GM19328 (cell line): Measurements from ENCODE around the gene C19orf81.

Source experiments
- ATAC-seq: cut with Tn5 transposase; IDR thresholded peaks from one replicate; pipeline ENCODE4 v1.9.1; 2021; ENCODE audit warnings: mild to moderate bottlenecking, moderate library complexity; ENCODE audit not compliant: unreplicated experiment

C19orf81 gene

DNA sequence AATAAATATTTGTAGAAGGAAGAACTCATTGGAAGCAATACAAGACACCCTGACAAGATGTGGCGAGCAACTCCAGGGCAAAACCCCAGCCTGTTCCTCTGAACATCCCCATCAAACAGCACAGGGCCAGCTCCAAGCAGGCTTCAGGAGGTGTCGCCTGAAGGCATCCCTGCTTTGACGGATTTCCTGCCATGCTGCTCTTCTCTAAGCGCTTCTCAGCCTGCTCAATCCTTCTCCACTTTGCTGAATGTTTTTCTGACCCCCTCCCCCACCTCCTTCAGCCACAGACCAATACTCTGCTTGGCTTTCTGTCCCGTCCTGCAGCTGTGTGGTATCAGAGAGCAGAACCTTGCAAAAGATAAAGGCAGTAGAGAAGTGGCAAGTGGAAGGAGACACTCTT is 28.4 kb downstream of the C19orf81 start:
- no peak for ATAC-seq

- no peak for ATAC-seq
These were observed 29.1 kb downstream of the C19orf81 start for GRCh38 chr19:50678323-50678722.

DNA sequence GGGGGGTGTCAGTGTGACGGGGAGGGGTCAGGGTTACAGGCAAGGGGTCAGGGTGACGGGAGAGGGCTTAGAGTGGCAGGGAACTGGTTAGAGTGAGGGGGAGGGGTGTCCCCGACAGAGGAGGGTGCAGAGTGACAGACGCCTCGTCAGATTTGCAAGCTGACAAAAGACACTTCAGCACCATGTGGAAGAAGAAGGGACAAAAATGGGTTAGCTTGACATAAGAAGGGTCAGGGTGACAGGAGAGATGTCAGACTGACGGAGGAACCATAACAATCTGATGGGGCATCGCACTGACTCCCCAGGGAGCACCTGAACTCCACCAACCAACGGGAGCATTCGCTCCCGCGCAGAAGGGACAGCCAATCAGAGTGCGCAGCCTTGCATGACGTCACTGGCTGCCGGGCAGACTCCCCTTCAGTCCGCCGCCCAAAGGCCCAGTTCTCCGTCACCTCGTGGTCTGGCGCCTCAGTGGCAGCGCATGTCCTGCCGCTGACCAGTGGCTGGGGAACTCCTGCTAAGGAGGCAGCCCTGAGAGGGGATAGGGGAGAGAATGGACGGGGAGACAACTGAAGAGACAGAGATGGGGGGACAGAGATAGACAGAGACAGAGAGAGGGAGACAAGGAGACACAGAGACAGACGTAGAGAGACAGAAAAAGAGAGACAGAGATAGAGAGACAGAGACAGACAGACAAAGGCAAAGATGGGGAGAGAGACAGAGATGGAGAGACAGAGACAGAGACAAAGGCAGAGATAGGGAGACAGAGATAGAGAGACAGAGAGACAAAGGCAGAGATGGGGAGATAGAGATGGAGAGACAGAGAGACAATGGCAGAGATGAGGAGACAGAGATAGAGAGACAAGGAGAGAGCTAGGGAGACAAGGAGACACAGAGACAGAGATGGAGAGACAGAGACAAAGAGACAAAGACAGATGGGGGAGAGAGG is 30.2 kb downstream of the C19orf81 start:
- peak; percentile 75 for ATAC-seq

- ATAC-seq = no peak
These were observed 37.2 kb downstream of the C19orf81 start for GRCh38 chr19:50686310-50687032.

GRCh38 chr19:50688766-50689165 is 39.5 kb downstream of the C19orf81 start:
- ATAC-seq = no peak

DNA sequence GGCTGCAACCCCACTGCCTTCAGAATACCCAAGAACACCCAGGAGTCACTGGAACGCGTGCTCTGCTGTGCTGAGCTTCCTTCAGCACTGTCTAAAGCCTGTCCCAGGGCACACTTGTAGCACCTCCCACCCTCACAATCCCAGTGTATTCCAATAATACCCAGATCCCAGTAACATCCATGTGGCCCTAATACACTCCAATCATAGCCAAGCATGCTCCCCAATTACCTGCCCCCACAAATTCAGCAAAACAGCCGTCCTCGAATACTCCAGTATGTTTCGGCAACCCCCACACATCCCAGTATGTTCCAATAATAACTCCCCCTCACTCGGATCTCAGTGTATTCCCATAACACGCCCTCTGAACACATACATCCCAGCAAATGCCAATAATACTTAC is 41.2 kb downstream of the C19orf81 start:
- no peak for ATAC-seq

DNA sequence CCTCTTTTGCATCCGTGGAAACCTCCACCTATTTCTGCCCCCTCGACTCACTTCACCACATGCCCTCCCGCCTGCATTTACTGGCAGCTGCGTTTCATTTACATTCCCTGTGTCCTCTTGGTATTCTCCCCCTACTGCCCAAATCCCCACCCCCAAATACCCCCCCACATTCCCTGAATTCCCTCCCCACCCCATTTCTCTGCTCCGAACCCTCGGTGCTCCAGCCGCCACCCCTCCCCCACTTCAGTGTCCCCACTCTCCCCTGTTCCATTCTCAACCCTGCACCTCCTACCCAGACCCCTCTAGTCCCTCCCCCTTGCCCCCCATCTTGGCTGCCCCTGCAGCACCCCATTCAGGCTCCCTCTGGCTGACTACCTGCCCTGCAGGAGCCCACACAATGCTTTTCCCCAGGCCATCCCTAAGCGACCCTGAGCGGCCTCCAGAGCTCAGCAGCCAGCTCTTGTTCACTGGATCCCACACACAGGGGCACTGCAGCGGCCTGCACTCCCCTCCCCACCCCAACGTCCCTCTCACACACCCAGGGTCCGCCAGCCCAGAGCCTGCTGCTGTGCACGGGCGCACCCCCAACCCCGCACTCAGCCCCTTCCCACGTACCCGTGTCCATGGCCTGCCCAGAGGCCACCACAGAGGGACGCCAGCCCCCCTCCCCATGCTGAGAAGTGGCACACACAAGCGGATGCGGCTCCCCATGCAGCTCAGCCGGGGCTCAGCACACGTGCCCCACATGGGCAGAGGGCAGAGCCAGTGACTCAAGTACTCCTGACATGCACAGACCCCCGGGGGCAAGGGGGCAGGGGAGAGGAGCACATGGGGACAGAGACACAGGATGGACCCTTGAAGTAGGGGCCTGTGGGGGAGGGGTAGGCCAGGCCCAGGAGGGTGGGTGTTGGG is 44.1 kb downstream of the C19orf81 start:
- no peak for ATAC-seq

GRCh38 chr19:50694815-50695145 is 45.5 kb downstream of the C19orf81 start:
- no peak for ATAC-seq

GRCh38 chr19:50695251-50696093 is 46.2 kb downstream of the C19orf81 start:
- ATAC-seq = no peak

GRCh38 chr19:50696094-50696483 is 46.8 kb downstream of the C19orf81 start:
- ATAC-seq = no peak

- ATAC-seq = no peak
These were observed 48.3 kb downstream of the C19orf81 start for GRCh38 chr19:50697414-50698124.

GRCh38 chr19:50701367-50701985 is 52.2 kb downstream of the C19orf81 start:
- ATAC-seq = no peak

GRCh38 chr19:50702158-50702870 is 53.1 kb downstream of the C19orf81 start:
- no peak for ATAC-seq

DNA sequence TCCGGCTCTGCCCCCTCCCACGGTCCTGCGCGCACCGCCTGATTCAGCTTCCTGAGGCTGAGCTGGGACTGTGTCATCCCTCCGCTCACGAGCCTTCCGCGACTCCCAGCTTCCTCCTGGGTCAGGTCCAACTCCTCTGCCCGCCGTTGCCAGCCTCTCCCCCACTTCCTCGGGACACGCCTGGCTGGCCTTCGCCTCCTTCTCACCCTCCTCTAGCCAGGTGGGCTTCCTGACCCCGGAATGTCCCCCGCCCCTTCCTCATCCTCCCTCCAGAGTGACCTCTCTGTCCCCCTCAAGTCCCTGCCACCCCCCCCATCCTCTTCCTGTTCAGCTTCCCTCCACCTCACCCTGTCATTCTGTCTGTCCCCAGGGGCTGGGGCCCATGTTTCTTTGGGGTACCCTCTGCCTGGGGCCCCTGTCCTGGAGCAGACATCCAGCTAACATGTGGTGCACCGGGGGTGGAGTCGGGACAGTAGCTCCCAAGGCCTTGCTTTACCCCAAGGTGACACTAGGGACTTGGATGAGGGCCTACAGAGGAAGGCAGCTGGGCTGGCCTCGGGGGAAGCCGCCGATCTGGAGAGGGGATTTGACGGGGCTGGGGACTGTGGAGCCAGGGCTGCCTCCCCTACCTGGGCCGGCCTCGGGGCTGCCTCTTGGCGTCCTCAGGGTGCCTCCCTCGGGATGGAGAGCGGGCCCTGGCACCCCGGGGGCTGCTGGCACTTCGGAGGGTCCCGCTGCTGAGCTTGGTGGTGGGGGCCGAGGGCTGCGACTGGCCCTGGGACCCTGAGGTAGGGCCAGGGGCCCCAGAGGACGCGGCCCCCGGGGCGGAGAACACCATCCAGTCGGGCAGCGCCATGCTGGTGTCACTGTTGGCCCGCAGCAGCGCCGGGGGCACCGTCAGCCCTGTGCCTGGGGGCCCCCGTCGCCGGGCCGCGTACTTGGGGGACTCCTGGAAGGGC is 53.9 kb downstream of the C19orf81 start:
- no peak for ATAC-seq

DNA sequence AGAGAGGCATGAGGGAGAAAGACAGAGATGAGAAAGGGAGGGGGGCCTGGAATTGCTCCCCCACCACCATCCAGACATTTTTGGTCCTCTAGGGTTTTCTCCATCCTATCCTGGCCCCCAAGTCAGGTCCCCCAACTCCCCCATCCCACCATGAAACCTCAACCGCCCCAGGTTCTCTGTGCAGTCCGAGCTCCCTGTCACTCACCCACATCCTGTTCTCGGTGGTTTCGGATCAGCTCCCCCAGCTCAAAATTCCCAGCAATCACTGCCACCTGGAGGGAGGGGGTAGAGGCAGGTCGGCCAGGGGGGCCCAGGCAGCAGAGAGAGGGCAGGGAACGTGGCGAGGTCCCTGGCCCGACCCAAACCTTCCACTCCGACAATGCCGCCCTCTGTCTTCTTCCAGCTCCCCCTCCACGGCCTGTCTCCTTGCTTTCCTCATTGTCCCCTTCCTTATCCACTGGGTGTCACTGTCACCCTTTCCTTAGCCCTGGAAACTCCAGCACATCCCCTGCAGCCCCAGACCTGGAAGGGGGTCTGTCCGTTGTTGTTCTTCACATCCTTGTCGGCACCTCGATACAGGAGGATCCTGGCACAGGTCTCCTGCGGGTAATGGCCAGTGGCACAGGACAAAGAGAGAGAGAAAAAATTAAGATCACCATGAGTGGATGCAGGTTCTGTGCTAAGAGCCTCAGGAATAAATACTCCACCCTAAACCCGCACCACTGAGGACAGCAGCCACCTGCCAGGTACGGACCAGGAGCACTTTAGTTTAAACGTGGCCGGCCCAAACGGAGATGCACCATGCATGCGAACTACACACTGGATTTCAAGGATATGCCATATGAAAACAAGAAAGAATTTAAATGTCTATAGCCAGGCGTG is 54.9 kb downstream of the C19orf81 start:
- ATAC-seq = no peak

- no peak for ATAC-seq
These were observed 56.3 kb downstream of the C19orf81 start for GRCh38 chr19:50705422-50706019.
